OCI-LY7 (cell line): Measurements from ENCODE around the gene THAP11.

Experiments
- CTCF ChIP-seq: fragments of 200-600 bp; sonication (generic); conservative IDR thresholded peaks from 2 replicates; pipeline ENCODE4 v1.5.1; 2014; ENCODE audit warnings: mild to moderate bottlenecking, antibody characterized with exemption, low read length, moderate library complexity, mixed read lengths
- EZH2phosphoT487 ChIP-seq: fragments of 200-600 bp; sonication (generic); IDR thresholded peaks from 2 replicates; pipeline ENCODE4 v1.6.1; 2018; ENCODE audit warnings: low read depth, borderline replicate concordance, mild to moderate bottlenecking, mixed run types, antibody characterized with exemption, low read length, moderate library complexity, mixed read lengths

GRCh38 chr16:67892375-67892774 lies 50.3 kb downstream of the THAP11 start:
- TF ChIP-seq CTCF (no peak), EZH2phosphoT487 (no peak)
